ENCODE data around the gene FANCL.

DNA sequence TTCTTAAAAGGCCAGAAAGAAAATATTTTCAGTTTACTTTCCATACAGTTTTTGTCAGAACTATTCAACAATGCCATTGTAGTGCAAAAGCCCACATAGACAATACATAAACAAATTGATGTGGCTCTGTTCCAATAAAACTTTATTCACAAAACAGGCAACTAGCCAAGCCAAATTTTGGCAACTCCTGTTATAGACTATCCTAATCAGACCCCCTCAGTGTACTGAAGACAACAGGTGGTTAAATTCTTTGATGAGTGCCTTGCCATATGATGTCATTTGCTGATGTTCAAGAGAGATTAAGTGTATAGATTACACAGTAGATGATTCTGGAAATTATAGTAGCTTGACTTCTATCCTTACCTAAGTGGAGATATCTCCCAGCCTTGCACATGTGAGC is 83.4 kb downstream of the FANCL start:
- TF ChIP-seq, protein P1, sequence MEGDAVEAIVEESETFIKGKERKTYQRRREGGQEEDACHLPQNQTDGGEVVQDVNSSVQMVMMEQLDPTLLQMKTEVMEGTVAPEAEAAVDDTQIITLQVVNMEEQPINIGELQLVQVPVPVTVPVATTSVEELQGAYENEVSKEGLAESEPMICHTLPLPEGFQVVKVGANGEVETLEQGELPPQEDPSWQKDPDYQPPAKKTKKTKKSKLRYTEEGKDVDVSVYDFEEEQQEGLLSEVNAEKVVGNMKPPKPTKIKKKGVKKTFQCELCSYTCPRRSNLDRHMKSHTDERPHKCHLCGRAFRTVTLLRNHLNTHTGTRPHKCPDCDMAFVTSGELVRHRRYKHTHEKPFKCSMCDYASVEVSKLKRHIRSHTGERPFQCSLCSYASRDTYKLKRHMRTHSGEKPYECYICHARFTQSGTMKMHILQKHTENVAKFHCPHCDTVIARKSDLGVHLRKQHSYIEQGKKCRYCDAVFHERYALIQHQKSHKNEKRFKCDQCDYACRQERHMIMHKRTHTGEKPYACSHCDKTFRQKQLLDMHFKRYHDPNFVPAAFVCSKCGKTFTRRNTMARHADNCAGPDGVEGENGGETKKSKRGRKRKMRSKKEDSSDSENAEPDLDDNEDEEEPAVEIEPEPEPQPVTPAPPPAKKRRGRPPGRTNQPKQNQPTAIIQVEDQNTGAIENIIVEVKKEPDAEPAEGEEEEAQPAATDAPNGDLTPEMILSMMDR (IDR thresholded peaks at IDR 0.05; ENCODE audit: low read depth, low read length): no peak
- TF ChIP-seq POLR2A (IDR thresholded peaks at IDR 0.05; ENCODE audit: extremely low read depth, insufficient read length): no peak
- TF ChIP-seq, protein P2, sequence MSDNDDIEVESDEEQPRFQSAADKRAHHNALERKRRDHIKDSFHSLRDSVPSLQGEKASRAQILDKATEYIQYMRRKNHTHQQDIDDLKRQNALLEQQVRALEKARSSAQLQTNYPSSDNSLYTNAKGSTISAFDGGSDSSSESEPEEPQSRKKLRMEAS (IDR thresholded peaks at IDR 0.05; ENCODE audit: low read depth, low read length): no peak
- no peak for TF ChIP-seq MYC (IDR thresholded peaks at IDR 0.05; ENCODE audit: low read depth, low read length)
